IPS-NIHi7 (cell line): Measurements from ENCODE around the gene TNN.

Experiments
- DNase-seq: peaks from one replicate; pipeline ENCODE4 v3.0.0; 2012; ENCODE audit warnings: mixed read lengths; ENCODE audit errors: extremely low spot score

Gene TNN

GRCh38 chr1:175145899-175146528 lies 78.4 kb downstream of the TNN start:
- DNase-seq, result no peak

DNA sequence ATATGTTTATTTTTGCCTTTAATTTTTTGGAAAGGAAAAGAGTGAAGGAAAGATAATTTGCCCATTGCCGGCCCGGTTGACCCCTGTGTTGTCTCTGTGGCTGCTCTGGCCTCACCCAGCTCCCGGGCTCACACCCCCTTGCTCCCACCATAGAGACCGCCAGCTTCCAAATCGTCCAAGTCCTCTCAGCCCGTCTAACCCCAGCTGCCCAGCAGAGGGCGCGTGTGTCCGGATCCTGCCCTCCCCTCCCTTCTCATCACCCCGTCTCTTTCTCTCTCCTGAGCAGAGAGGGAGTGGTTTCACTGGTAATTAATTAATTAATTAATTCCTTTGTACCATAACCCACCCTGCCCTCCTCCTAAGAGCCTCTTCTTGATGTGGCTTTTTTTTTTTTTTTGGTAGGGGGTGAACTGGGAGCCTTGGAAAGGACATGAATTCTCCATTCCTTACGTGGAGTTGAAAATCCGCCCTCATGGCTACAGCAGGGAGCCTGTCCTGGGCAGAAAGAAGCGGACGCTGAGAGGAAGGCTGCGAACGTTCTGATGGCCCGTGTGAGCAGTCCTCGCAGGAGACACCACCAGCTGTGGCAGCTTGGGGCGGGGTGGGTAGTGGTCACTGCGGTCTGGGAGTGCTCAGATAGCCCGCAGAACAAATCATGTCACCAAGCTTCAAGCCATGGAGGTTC lies 79.0 kb downstream of the TNN start:
- peak; percentile 93 for DNase-seq

- no peak for DNase-seq
Observed at GRCh38 chr1:175147569-175147968, 79.9 kb downstream of the TNN start.

GRCh38 chr1:175148068-175148467 lies 80.4 kb downstream of the TNN start:
- no peak for DNase-seq

GRCh38 chr1:175150596-175151319 lies 83.1 kb downstream of the TNN start:
- no peak for DNase-seq

GRCh38 chr1:175152006-175152652 lies 84.5 kb downstream of the TNN start:
- peak; percentile 80 for DNase-seq

- peak; percentile 79 for DNase-seq
Observed at GRCh38 chr1:175154629-175155472, 87.2 kb downstream of the TNN start.

- DNase-seq, result no peak
Observed at GRCh38 chr1:175155473-175155856, 87.8 kb downstream of the TNN start.

DNA sequence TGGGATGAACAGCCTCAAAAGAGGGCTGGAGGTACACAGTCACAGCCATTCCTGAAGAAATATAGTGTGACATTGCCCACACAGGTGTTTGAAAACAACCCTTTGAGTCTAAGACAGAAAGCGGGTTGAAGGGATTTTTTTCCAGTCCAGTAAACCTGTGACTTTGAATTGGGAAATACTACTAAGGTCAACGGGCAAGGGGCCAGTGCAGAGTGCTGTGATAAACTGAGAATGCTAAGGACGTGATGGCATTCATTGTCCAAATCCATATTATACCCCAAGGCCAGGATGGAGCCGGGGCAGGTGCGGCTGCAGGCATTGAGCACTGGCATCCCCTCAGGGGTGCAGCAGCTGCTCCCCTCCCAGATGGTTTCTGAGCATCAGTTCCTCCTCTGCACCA lies 88.3 kb downstream of the TNN start:
- DNase-seq, result no peak

DNA sequence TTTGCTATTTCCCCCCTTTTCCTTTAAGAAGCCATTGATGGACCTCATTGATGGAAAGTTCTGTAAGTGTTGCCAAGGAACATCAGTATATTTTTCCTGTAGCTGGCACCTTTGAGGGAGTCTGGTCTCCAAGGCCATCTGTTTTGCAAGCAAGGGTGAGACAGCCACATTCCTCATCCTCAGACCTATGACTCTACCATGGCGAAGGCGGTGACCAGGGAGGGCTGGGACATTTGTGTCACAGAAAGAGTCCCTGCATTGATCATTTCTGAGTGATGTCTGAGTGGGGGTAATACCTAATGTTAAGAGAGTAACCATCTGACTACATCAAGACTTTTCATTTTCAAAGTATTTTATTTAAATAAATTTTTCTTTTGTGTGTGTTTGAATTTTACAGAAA lies 89.6 kb downstream of the TNN start:
- DNase-seq, result no peak

- DNase-seq, result no peak
Observed at GRCh38 chr1:175158170-175158591, 90.5 kb downstream of the TNN start.

DNA sequence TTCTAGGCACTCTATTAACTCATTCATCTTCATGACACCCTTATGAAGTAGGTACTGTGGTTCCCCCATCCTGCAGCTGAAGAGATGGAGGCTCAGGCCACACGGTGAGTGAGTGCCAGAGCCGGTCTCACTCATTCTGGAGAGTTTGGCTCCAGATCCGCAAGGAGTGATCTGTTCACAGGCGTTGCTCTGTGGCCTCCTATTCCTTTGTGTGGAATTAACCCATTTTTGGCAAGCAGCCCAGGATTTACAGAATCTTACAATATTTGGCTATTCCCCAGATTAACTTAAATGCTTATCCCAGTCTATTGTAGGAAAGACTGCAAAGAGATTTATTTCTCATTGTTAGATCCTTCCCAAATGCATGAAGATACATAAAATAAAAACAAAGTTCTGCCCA lies 95.3 kb downstream of the TNN start:
- no peak for DNase-seq

- DNase-seq, result peak; percentile 21
Observed at GRCh38 chr1:175163702-175164101, 96.1 kb downstream of the TNN start.

GRCh38 chr1:175164751-175165150 lies 97.1 kb downstream of the TNN start:
- DNase-seq, result no peak

DNA sequence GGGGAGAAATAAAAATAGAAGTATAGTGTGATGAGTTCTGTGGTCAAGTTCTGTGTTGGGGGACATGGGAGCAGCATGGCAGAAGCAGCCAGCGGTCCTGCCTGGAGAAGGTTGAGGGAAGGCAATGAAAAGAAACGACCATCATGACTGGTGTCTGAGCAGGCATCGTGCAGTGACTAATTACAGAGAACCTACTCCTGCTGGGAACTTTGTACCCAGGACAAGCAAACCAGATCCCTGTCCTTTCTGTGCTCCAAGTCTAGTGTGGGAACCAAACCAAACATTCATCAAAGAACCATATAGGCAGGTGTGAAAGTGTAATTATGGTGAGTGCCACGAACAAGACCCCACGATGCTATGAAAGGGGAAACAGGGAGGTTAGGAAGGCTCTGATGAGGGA lies 99.1 kb downstream of the TNN start:
- no peak for DNase-seq

DNA sequence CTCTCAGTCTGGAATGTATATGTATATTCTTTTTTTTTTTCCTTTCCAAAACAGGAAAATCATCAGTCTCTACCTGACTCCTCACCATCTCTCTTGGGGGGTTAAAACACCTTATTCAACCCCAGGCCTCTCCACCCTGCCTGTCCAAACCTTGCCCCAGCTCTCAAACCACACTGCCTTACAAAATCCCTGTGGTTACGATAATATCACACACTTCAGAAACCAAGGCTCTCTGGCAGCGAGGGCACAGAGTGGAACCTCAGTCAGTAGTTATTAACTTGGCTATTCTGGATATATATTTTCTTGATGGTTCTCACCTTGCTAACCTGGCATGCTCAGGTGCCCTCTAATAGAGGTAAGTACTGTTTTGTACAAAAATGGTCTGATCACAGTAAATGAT lies 100.2 kb downstream of the TNN start:
- DNase-seq, result no peak

DNA sequence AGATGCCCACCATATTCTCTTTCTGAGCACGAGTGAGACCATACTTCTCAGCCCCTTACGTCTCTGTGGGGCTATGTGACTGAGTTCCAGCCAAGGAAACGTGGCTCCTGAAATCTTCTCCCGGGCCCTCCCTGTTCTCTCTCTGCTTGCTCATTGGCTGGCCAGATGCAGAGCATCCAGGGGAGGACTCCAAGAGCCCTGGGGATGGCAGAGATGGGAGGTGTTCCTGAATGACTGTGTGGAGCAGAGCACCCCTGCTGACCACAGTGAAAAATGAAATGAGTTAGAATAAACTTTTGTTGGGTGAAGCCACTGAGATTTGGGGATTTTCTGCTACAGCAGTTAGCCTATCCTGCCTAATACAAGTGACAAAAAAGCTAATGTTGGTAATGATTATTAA lies 101.1 kb downstream of the TNN start:
- no peak for DNase-seq

DNA sequence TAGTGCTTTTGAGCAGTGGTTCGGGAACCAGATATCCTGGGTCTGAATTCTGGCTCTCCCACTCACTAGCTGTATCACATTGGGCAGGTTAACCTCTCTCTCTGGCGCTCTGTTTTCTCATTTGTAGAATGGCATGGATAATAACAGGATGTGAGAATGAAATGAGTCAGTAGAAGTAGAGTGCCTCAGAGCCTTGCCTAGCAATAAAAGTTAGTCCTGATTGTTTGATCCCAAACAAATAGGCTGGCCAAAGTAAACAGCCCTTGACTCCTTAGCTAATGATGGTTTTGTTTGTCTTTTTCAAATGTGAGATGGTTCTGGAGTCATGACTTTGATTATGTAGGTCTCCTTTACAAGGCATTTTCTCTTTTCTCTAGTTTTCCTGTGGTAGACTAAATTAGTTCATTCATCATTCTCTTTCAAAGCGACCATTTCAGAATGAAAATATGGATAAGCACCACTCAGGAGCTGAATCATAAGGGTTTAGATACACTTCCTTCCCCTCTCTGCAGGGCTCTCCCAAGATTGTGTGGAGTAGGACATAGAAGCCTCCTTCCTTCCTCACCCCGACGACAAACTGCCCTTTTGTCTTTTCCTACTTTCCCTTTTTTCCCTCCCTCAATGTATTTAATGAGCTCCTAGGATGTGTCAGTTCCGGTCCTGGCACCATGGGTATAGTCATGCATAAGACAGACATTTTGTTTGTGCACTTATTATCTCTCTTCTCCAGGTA lies 101.8 kb downstream of the TNN start:
- DNase-seq, result no peak

DNA sequence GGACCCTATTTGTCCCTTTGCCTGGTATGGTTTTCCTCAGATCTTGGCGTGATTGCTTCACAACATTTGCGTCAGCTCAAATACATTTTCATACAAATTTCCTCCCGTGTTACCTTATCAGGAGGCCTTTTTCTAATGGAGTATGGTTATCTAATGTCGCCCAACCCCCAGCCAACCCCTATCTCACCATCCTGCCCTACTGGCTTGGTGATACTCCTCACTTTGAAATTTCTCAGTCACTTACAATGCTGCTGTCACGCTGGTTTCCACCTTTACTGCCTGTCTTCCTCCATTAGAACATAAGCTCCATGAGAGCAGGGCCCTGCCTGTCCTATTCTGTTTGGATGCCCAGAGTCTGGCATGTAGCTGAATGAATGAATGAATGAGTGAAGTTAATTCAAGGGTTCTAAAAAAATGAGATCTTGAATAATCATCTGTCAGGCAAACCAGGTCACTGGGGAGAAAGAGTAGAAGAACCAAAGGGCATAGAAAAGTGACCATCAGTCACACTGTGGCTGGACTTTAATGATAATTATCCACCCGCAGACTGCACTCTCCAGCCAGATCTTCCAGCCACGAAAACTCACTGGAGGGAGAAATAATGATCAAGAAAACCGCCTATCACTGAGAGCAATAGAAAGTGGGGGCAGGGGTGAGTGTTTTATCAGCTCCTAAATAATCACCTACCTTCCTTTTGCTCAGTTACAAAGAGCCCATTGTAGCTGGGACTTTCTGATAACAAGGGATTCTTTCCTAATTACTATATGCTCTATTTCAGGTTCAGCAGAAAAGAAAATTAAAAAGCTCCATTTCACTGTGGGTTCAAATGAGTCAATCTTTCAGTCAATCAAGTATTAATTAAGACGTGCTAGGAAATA lies 103.6 kb downstream of the TNN start:
- DNase-seq, result no peak

- no peak for DNase-seq
Observed at GRCh38 chr1:175172503-175172902, 104.9 kb downstream of the TNN start.
